HG02610 (cell line): ENCODE measurements around the gene CAND1.
A peak's percentile ranks its signal among the peaks of the same experiment; 100 is the strongest.
"Not testable (repeated sequence)": the region's sequence is repeated elsewhere in the genome, so short reads cannot be mapped to it uniquely, and the experiment has no call there.

ENCODE experiments used
- ATAC-seq: cut with Tn5 transposase; IDR thresholded peaks from one replicate; pipeline ENCODE4 v1.9.1; 2021; ENCODE audit warnings: mild to moderate bottlenecking, moderate library complexity; ENCODE audit not compliant: unreplicated experiment

The CAND1 gene

GRCh38 chr12:67338426-67338825 is 69.3 kb downstream of the CAND1 start:
- no peak for ATAC-seq

DNA sequence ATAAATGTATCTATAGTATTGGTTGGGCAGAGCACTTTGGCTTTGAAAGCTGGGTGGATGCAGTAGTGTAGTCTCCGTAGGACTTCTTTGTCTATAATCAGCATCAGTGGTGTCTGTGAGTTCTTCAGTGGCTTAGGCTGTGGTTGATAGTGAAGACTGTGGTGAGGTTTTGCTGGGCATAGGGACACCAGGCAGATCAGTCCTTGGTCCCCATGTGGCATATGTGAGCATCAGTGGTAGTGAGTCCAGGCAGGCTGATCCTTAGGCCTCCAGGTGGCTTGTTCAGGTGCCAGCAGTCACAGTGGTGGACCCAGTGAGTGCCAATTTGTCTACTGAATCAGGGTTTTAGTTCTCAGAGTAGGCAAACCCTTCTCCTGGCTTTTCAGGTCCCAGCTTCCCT is 70.4 kb downstream of the CAND1 start:
- ATAC-seq: no peak

- ATAC-seq: not testable (repeated sequence)
Measured at GRCh38 chr12:67341086-67341485, 71.9 kb downstream of the CAND1 start.

DNA sequence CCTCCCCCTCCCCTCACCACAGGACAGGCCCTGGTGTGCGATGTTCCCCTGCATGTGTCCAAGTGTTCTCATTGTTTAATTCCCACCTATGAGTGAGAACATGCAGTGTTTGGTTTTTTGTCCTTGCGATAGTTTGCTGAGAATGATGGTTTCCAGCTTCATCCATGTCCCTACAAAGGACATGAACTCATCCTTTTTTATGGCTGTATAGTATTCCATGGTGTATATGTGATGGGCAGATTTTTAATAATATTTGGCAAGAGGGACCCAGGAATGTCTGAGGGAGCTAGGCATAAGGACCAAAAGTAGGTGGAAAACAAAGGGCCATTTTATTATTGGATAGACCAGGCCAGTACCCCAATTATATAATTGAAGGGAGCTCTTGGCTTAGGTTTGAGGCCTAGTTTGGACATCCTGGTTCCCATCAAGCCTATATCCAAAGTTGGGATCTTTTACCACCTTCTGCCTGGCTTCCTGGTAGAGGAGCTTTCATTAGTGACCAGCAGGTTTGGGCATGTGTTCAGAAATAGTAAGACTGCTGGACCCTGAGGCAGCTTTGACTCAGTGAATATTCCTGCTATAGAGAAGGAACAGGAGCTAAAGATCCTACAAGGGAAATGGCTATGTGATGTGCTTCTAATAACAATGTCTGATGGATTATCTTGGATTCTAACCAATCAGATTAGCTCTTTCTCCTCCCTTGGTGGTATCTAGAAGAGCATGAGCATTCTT is 76.0 kb downstream of the CAND1 start:
- no peak for ATAC-seq

- no peak for ATAC-seq
Measured at GRCh38 chr12:67348683-67349082, 79.5 kb downstream of the CAND1 start.

DNA sequence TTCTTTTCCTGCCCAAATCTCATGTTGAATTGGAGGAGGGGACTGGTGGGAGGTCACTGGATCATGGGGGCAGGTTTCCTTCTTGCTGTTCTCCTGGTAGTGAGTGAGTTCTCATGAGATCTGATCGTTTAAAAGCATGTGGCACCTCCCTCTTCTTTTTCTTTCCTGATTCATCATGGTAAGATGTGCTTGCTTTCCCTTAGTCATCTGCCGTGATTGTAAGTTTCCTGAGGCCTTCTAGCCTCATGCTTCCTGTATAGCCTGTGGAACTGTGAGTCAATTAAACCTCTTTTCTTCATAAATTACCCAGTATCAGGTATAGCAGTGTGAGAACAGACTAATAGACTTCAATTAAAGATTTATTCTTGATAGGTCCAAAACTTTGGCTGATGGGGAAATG is 83.5 kb downstream of the CAND1 start:
- no peak for ATAC-seq

DNA sequence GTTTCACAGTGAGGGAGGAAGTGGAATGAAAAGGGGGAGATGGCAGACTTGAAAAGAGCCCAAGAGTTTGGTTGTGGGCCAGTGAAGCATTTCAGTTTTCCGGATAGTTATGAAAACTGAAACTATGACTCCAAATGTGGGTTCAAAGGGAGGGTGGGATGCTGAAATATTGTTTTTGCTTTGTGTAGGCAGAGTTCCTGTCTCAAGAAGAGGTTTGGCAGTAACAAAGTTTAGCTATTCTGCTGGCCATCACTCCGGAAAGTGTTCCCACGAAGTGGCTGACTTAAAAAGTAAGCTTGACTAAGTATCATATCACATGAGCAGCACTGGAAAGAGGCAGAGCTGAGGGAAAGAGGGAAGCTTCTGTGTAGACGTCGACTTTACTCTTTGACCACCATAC is 85.2 kb downstream of the CAND1 start:
- no peak for ATAC-seq

DNA sequence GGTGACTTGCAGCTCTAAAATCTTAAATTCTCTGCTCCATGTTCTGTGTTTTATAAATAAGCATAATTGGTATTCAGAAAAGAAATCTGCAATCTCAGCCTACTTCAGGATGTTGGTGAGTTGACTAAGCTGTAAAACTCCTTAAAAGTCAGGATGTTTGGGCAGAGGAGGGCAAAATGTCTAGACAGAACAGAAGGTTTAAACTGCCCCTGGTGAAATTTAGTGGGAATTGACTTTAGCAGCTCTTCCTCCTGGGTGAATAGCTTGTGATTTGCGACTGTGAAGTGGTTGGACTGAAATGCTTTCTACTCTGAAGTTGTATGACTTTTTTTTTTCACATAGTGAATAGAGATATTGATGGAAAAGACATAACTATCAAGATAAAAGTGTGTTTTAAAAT is 85.8 kb downstream of the CAND1 start:
- ATAC-seq: no peak

GRCh38 chr12:67355428-67356379 is 86.5 kb downstream of the CAND1 start:
- no peak for ATAC-seq

DNA sequence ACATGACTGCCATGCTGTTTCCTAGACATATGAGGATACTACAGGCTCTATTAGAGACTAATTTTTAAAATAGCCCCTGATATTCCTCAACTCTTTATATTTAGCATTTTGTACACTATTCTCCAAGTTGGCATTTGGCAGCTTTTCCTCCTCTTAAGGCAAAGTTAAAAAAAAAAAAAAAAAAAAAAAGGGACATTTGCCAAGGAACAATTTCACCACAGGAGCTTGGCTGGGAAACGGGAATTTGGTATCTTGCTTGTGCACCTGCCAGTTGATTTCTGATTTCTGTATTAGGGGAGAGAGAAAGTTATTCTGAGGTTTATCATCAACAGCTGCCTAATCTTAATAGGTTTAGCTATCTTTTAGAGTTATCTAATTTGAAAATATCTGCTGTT is 87.2 kb downstream of the CAND1 start:
- ATAC-seq: no peak

GRCh38 chr12:67357376-67358125 is 88.4 kb downstream of the CAND1 start:
- no peak for ATAC-seq

- ATAC-seq: peak; percentile 82
Measured at GRCh38 chr12:67358781-67359338, 89.7 kb downstream of the CAND1 start.

- ATAC-seq: no peak
Measured at GRCh38 chr12:67362526-67362925, 93.4 kb downstream of the CAND1 start.

GRCh38 chr12:67364228-67364627 is 95.1 kb downstream of the CAND1 start:
- ATAC-seq: no peak

DNA sequence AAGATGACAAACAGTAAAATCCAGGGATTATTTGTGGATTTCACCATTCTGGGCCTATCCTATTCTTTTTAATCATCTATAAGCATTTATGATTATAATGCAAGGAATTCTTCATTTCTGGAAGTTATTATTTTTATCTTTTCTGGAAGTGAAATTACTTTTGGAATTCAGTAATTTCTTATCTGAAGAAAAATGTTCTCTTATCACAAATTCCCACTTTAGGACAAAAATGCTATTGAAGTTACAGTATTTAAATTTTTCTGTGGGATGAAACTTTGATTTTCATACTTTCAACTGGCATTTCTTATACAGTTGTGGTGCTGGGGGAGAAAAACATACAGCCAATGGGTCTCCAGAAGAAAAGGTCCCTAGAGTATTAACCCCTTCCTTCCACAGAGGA is 96.0 kb downstream of the CAND1 start:
- ATAC-seq: no peak

GRCh38 chr12:67367843-67368242 is 98.7 kb downstream of the CAND1 start:
- ATAC-seq: no peak
